T follicular helper cell (primary cell): ENCODE data around the gene TRIM43.
"Not testable (repeated sequence)": the region's sequence is repeated elsewhere in the genome, so short reads cannot be mapped to it uniquely, and the experiment has no call there.

ENCODE experiments used
- DNase-seq: peaks from one replicate; pipeline ENCODE4 v3.0.0-alpha.2; 2020; ENCODE audit warnings: low read depth

TRIM43 gene

GRCh38 chr2:95641787-95642186 is 50.0 kb downstream of the TRIM43 start:
- not testable (repeated sequence) for DNase-seq

- not testable (repeated sequence) for DNase-seq
Measured at GRCh38 chr2:95642360-95642759, 50.6 kb downstream of the TRIM43 start.

DNA sequence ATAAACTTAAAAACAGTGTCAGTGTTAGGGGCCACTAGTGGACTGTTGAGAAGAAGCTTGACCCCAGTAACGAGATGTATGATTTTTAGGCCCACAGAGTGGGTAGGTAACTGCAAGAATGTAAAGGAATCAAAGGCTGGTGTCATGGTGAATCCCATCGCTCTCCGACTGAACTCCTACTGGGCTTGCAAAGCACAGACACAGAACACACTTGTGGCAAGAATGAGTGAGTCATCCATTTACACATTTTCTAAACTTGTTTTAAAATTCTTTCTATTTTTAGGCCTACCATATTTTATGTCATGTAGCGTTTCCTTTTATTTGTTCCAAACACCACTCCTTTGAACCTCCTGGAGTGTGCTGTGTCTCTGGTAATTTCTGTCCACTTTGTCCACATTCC is 51.1 kb downstream of the TRIM43 start:
- DNase-seq = not testable (repeated sequence)

DNA sequence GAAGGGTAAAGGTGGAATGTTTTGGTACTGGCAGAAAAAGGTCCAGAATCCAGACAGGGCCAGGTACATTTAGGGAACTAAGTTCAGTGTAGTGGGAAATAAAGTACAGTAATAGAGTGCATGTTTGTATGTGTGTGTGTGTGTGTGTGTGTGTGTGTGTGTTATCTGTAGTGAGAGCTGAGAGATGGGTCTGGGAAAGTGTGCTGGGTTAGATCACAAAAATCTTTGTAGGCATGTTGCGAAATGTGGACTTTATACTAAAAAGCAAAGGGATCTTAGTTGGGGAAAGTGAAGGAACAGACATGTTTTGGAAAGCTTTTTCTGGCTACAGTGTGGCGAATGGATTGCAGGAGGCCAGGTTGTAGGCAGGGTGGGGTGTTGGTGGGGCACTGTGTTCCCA is 53.5 kb downstream of the TRIM43 start:
- not testable (repeated sequence) for DNase-seq

- DNase-seq = not testable (repeated sequence)
Measured at GRCh38 chr2:95646274-95646994, 54.6 kb downstream of the TRIM43 start.

GRCh38 chr2:95648894-95649544 is 57.2 kb downstream of the TRIM43 start:
- not testable (repeated sequence) for DNase-seq
